GM19328 (cell line): ENCODE results near the gene IL24.

ENCODE experiments used
- ATAC-seq: cut with Tn5 transposase; IDR thresholded peaks from one replicate; pipeline ENCODE4 v1.9.1; 2021; ENCODE audit warnings: mild to moderate bottlenecking, moderate library complexity; ENCODE audit not compliant: unreplicated experiment

The IL24 gene

DNA sequence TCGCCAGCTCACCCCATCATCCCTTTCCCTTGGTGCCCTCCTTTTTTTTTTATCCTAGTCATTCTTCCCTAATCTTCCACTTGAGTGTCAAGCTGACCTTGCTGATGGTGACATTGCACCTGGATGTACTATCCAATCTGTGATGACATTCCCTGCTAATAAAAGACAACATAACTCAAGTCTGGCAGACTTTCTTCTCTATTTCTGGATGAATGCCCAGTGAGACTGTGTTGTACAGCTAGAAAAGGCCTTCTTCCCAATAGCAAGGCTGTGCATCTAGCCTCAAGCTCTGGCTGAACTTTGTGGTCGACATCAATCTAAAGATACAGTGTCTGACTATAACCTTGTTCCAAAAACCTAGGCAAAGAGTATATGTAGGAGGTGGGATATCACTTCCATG lies 6.4 kb downstream of the IL24 start:
- no peak for ATAC-seq

DNA sequence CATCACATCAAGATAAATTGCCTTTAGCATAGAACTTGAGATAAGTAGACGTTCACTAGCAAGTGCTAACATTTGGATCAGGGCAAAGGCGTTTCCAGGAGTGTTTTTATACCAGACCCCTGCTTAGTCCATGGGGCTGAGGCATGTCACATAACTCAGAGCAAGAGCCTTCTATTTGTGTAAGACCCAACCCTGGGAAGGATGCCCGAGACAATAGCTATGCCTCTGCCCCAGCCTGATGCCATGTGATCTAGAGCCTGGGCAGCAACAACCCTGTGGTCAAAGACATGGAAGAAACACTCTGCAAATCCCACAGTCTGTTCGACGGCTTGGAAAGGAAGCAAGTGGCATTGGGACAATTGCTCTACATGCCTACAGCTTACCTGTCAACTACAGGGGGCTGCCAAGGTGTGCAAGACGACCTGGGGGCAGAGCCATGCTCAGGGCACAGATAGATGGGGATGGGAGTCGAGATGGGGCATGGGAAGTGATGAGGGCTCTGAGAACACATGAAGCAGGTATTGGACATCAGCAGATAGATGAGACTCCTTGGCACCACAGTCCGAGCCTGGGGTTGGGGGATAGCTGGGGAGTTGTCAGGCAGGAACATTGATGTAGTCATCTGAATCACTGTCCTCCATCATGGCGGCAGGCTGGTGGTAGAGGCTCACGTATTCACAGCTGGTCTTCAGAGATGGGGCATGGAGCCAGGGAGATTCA lies 7.3 kb downstream of the IL24 start:
- ATAC-seq: no peak

DNA sequence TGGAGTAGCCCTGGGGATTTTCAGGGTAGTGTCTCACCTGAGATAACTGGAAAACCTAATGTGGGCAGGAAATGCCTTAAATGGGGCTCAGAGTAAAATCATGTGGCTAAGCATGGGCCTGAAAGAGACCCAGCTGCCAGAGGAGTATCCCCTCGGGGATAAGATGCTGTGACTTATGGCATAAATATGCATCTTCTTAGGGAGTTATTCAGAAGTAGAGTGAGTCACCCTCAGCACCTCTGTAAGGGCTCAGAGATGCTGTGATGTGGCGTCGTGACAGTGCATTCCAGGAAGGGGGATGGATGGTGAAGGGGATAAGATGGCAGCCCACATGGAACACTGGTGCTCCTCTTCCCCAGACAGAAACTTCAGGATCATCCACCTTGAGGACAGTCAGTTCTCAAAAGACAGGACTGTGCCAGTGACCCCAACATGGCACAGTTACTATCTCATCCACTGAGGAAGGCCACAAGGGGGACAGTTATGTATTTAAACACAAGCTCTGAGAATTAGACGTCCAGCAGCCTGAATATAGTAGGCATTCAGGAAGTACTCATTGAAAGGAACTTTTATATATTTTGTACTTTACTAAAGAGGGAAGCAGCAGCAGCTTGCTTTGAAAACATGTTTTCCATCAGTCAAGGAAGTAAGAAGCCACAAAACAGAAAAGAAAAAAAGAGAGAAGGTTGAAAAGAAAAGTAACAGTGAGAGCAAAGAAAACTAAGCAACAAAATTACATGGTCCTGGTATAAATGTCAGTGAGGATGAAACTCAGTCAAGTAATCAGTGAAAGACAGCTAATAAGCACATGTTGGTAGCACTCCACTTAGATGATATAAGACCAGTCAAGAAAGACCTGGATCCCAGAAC lies 8.3 kb downstream of the IL24 start:
- peak; percentile 62 for ATAC-seq

DNA sequence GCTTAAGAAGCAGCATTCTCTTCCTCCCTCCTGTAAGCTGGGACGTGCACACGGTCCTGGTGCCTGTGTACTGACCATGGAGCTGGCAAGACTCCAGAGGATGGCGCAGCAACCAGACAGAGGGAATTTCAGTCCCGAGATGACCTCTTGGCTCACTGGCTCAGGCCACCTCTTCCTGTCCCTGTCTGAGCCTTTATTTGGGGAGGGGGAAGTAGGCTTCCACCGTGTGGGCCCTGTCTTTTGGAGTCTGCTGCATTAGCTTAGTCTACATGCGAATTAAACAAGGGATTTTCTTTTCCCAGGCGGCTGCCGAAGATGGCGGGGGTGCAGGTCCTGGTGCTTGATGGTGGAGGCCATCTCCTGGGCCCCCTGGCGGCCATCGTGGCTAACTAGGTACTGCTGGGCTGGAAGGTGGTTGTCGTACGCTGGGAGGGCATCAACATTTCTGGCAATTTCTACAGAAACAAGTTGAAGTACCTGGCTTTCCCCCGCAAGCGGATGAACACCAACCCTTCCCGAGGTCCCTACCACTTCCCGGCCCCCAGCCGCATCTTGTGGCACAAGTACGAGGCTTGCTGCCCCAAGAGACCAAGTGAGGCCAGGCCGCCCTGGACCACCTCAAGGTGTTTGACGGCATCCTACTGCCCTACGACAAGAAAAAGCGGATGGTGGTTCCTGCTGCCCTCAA lies 10.2 kb downstream of the IL24 start:
- no peak for ATAC-seq

DNA sequence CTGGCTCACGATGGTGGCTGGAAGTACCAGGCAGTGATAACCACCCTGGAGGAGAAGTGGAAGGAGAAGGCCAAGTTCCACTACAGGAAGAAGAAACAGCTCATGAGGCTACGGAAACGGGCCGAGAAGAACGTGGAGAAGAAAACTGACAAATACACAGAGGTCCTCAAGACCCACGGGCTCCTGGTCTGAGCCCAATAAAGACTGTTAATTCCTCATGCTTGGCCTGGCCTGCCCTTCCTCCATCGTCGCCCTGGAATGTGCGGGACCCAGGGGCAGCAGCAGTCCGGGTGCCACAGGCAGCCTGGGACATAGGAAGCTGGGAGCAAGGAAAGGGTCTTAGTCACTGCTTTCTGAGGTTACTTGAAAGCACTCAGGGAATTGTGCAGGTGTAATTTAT lies 10.8 kb downstream of the IL24 start:
- no peak for ATAC-seq

DNA sequence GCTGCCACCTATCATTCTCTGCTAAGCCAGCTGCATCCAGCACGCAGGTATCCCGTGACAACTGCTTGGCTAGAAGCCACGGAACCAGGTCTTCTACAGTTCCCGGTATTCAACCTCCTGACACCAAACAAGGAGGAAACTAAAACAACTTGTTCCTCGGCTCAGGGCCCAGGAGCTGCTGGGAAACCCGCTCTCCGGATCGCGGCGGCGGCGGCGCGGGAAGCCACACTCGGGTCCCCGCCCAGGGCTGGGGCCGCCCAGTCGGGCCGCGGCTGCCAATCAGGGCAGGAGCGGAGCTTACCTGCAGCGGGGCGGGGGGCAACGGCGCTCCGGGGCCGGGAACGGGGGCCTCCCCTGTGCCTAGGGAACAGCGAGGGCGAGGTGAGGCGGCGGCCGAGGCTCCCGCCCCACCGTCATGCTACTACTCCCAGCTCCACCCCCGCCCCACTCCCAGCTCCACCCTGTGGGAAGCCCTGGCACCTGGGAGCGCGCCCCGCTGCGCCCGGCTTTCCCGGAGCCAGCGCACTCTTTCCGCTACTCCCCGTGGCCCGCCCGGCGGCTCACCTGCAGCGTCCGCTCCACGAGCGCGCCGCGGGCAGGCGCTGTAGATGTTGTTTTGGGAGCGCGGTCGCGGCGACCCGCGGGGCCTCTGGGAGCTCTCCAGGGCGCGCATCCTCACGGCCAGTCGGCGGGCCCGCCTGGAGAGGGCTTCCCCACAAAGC lies 12.1 kb downstream of the IL24 start:
- no peak for ATAC-seq

DNA sequence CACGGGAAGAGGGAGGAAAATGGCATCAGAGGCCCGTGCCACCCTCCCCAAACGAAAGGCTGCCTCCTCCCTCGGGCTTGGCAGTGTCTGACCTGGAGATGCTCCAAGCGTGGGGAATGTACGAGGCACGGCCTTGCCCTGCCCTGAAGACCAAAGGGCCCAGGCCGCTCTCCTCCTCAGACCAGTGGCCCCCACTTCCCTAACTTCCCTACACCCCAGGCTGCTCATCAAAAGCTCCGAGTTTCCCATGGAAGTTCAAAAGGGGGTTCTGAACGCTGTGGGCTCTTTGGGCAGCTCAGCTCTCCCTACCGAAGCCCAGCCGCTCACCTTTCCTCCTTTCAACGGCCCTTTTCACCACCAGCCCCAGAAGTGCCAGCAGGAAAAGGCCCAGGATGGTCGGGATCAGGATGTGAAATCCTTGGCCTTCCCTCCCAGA lies 12.7 kb downstream of the IL24 start:
- no peak for ATAC-seq

DNA sequence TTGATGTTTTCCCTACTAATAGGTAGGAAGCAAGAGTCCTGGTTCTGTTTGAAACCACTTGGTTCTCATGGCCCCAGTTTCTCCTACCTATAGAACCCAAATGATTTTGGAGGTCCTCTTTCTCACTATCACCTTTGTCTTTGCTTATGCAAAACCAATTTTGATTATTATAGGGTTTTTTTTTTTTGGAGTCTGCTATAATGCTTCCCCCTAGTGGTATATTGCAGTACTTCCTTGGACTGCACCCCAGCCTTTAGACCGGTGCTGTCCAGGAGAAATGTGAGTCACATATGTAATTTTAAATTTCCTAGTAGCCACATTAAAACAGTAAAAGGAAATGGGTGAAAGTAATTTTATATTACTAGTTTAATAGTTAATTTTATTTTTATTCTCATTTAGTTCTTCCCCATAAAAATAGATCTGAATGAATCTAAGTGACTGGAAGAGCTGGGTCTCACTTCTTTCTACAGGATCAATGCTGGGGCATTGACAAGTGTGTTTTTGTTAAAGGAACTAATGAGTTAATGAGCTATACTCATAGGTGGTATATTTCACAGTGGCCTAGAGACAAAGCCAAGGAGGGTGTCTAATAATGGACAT lies 13.9 kb downstream of the IL24 start:
- ATAC-seq: no peak

DNA sequence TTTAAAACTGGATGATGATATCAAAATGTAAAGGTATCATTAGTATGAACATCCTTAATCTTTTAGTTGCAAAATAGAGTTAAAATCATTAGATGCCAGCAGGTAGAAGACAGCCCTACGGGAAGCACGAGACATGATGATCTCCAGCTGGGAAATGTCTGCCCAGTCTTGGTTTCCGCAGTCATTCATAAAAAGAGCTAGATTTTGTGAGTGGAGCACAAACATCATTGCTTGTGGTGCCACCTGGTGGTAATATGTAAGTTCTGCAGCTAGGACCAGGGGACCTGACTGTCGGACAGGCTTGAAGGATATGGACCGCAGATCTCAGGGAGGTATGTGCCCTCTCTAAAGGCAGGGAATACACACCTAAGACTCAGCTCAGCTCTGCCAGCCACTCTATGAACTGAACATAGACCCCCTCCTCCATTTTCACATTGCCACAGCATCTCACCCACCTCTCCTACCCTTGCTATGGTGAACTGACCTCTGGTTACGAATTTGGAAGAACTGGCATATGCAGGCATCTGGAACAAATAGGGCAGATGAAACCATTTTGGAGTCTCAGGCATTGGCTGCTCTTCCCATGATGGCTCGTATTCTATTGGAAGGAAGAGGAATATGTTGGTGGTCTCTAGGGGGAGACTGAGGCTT lies 15.3 kb downstream of the IL24 start:
- ATAC-seq: no peak

DNA sequence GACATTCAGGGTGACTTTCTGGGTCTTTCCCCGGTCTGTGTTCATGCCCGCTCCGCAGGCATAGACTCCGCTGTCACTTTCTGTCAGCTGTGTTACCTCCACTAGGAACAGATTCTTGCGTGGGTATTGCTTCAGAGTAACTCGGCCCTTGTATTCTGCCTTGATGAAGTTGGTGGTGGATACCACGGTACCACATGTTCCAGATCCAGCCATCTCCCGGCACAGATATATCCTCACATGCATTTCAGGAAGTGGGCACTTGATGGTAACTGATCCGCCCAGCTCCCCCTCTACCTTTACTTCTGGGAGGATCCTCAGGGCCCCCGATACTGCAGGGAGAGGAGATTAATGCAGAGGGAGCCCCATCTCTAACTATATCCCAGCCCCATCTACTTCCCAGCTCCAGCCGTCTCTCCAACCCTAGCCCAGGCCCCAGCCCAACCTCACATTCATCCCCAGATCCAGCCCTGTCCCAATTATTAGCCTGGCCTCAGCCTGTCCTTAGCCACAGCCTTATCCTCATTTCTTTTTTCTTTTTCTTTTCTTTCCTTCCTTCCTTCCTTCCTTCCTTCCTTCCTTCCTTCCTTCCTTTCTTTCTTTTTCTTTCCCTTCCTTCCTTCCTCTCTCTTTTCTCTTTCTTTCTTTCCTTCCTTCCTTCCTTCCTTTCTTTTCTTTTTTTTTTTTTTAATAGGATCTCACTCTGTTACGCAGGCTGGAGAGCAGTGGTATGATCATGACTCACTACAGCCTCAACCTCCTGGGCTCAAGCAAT lies 16.7 kb downstream of the IL24 start:
- no peak for ATAC-seq

DNA sequence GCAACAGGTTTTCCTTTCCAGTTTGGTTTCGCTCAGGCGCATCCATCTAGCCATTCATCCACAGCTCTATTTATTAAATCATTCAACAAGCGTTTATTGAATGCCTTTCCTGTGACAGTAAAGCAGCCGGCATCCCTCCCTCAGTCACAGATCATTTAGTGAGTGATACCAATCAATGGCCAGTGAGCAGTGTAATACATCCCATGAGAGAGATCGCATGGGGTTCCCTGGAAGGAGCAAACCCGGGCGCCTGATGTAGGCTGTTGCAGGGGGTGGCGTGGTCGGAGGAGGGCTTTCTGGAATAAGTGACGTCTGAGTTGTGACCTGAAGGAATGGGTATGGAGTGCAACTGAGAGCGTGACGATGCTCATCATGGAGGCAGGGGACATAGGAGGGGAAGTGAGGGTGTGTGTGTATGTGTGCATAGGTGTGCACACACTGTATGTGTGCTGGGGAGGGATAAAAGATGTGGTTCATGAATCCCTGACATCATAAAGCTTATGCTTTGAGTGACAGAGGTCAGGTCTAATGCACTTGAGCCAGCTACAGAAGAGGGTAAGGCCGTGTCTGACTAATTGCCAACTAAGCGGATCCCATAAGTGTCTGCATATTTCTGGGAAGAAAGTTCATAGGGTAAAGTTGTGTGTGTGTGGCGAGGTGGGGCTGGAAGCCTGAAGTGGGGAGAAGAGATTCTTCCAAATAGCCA lies 17.9 kb downstream of the IL24 start:
- ATAC-seq: no peak

DNA sequence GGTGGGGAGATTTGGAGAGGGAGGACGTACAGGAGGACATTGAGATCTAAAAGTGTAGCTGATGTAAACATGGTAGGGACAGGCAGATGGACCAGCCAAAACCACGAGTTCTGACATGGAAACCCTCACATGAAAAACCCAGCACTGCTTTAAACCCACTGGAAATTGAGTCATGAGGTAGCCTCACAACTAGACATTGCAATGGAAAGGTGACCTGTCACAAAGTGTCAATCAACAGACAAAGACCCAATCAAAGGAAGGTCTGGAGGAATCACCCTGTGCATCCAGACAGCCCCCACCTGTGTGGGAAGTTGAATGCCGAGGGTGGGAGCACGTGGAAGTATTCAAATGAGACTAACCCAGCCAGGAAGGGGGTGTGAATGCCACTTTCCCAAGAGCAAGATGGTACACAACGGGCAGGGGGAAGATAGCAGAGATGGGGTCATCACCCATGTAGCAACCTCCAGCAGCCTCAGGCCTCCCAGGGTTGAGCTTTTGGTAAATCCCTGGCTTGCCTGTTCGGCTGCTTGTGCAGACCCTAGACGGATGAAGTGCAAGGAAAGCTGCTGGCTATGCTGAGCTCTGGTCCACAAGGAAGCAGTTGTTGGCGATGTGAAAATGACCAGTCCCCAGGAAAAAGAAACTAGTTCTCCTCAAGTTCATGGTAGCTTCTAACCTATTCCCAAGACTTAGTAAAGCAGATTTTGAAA lies 18.9 kb downstream of the IL24 start:
- no peak for ATAC-seq

DNA sequence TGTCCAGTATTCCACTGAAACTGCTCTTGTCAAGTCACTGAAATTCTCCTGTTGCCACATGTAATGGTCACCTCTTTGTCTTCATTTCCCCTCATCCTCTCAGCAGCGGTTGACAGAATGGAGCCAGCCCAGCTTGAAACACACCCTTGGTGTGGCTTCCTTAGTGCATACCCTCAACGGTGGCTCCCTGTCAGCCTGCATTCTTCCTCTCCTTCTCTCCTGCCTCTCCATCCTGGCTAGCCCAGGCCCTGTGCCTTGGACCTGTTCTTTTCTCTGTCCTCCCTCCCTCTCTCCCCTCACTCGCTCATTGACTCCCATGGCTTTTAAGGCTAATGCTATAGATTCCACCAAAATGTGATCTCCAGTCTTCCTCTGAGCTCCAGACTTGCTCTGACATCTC lies 20.8 kb downstream of the IL24 start:
- no peak for ATAC-seq

DNA sequence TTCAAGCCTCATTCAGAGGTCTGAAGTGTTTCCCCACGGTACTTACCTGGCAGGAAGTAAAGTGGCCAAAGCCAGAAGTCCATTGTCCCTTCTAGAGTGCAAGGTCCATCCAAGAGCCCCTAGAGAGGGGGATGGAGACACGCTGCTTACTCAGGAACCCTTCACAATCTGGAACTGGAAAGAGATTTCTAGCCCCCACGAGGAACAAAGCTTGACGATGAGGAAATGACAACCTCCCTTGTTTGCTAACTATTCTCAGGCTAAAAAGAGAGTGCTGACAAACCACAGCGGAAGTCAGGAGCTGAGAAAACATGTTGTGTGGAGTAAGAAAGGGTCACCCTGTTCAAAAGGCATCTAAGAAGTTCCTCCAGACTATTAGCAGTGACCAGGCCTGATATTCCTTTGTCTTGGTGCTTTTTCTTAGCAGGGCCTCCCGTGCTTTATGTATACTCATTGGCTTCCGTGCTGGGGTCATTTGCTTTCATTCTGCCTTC lies 24.6 kb downstream of the IL24 start, which contains the start of gene FCMR:
TSS of gene FCMR (minus strand) at position 170 of the 494 bp plus-strand sequence. CDS start at position 83, 87 bp downstream.
- ATAC-seq: no peak

DNA sequence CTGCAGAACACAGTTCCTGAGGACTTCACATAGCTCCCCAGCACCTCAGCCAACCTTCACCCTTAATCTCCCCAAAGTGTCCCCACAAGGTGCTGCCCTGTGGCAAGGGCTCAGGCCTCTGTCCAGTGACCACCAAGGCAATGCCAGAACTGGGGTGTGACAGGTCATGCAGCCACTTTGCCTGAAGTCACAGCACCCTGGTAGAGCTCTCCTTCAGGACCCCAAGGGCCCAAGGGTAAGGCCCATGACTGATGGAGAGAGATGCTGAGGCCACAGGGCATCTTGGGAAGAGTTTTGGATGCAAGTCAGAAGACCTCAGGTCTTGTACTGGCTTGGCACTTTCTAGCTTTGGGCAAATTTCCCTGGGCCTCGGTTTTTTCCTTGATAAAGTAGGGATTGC lies 25.3 kb downstream of the IL24 start:
- ATAC-seq: no peak

DNA sequence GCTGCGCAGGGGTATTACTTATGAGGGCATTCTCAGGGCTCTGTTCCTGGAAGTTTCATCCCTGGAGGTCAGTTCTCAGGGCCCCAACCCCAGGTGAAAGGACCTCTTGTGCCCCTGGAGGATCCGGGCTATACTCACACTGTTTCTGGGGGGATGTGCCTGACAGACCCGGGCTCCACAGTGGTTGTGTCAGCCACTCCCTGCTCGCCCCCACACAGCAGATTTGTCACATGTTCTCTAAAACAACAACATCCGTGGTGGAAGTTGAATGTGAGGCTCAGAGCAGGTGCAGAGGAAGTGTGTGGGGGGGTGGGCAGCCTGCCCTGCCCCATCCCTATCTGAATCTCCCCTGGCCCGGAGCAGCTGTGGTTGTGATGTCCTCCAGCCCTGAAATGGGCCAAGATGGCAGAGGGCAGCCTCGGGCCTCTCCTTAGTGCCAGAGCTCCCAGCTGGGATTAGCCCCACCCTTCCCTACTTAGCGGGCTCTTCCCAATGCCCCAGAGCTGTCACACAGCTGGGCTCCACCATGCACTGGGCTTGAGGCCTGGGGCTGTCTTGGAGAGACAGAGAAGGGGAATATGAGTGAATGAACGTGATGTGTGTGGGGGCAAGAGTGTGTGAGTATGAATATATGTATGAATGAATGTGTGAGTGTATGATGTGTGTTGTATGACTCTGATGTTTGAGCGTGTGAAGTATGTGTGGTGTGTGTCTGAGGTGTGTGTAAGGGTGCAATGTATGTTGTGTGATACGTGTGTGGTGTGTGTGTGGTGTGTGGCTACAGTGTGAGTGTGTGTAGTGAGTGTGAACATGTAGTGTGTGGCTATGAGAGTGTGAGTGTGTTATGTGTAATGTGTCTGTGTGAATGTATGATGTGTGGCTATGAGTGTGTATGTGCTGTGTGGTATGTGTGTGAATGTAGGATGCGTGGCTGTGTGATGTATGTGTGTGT lies 26.0 kb downstream of the IL24 start:
- ATAC-seq: peak; percentile 50
